B cell (primary cell): ENCODE results near the gene TYROBP.

Source experiments
- CTCF ChIP-seq: fragments of 200-600 bp; IDR thresholded peaks from one replicate; pipeline ENCODE4 v1.8.0; 2022; ENCODE audit warnings: antibody characterized with exemption, mild to moderate bottlenecking
- EZH2 ChIP-seq: IDR thresholded peaks from 2 replicates; pipeline ENCODE4 v1.6.1; 2012; ENCODE audit warnings: borderline replicate concordance, low read depth, mild to moderate bottlenecking, moderate library complexity, low read length; ENCODE audit not compliant: insufficient read depth, poor library complexity, severe bottlenecking

DNA sequence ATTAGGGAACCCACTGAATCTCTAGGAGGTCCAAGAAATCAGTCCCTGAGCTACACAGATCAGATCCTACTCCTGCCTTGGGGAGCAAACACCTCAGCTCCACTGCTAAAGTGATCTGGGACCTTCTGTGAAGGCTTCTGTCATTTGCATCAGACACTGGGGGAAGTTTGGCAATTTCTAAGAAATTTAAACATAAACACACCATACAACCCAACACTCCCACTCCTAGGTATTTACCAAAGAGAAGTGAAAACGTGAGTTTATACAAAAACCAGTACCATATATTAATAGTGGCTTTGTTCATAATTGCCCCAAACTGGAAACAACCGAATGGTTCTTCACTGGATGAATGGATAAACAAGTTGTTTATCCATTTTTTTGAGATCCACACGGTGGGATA lies 7.3 kb upstream of the TYROBP start:
- TF ChIP-seq EZH2 = no peak
- no peak for TF ChIP-seq CTCF
